Stimulated activated CD8-positive, alpha-beta memory T cell treated with anti-CD3 and anti-CD28 coated beads, Interleukin-12 subunit alpha, Interleukin-12 subunit beta, amount 100 ng/mL, for 1 hour (primary cell): ENCODE results near the gene PHACTR1.

ENCODE experiments used
- DNase-seq: peaks from one replicate; pipeline ENCODE4 v3.0.0-alpha.2; 2020; ENCODE audit warnings: low read depth

PHACTR1 gene

DNA sequence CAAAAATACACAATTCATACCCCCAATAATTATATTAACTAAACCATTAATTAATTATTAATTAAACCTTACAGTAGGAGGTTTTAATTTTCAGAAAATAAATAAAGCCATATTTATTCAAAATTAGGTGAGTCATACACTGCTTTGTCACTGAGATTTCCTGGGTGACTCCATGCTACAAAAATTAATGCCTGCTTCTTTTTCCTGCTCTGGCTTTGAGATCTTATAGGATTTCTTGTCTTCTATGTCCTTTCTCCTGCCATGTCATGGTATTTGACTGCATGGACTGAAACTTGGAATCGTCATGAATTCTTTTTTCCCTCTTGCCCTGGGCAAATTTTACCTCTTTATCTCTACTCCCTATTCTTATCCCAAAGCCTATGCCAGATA, 133.2 kb downstream of the PHACTR1 start:
- DNase-seq = no peak

DNA sequence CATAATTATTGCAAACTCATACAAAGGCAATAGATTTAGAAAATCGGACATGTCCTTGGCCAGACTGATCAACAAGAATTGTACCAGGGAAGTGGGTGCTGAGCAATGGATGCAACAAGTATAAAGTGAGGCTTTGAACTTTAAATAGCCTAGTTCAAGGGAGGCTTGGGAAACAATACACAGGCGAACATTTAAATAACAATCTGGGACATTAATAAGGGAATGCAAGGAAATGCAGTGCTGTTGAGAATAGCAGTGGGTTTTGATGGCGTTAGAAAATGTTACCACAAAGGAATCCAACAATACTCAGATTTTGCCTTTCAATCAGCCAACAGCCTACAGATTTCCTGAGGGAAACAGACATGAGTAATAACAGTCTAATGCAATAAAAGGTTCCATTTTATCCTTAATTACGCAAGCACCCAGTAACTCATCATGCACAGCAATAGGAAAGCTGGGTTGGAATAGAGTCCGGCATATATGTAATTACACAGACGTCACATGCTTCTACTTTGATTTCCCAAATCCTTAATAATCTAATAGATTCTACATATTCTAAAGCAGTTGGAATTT, 134.6 kb downstream of the PHACTR1 start:
- DNase-seq = no peak

DNA sequence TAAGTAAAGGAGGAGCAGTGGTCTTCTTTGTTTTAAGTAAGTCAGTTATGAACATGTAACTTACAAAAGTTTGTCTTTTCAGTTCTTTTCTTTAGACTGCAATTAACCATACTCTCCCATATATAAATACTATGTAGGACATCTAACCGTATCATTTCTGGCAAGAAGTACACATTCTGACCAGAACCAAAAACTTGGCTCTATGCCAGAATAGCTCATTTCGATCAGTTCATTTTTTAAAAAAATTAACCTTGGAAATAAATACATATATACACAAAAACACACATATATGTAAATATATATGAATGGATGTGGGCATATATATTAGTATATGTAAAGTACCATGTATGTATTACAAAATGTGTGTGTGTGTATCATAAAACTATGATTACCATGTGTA, 145.0 kb downstream of the PHACTR1 start:
- DNase-seq = no peak

DNA sequence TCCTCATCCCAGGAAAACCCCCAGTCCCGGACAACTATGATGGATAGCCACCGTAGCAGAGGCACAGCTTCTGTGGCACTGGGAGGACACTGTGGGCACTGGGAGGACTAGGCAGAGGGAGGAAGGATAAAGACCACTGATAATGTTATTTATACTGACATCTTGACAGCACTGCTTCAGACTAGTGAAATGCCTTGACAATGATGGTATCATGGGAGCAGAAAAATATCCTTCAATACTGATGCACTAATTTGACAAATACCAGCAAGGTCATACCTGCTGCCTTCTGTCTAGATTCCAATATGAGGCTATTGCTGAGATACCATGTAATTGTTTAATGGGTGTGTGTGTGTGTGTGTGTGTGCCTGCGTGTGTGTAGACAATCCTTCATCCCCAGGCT, 148.6 kb downstream of the PHACTR1 start:
- DNase-seq = no peak

DNA sequence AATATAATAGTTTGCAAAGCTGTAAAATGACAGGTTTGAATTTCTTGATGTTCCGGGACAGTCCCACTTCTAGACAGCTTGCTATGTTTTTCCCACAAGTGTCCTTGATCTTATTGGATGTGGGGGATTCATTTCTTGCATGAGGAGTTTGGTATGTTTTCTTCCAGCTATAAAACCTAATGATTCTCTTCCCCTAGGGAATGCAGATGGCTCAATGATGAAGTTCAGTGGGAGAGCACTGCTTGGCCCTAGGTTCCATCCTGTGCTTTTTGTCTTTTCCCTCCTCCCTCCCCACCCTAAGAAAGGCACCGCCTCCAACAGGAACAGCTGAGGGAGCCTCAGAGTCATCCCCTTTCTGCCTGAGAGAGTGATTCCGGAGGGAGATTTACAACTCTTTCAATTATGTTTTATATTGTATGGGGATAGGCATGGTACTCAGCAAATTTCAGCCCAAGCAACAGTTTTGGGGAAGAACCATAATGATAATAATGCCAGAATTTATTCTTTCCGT, 149.2 kb downstream of the PHACTR1 start:
- no peak for DNase-seq

DNA sequence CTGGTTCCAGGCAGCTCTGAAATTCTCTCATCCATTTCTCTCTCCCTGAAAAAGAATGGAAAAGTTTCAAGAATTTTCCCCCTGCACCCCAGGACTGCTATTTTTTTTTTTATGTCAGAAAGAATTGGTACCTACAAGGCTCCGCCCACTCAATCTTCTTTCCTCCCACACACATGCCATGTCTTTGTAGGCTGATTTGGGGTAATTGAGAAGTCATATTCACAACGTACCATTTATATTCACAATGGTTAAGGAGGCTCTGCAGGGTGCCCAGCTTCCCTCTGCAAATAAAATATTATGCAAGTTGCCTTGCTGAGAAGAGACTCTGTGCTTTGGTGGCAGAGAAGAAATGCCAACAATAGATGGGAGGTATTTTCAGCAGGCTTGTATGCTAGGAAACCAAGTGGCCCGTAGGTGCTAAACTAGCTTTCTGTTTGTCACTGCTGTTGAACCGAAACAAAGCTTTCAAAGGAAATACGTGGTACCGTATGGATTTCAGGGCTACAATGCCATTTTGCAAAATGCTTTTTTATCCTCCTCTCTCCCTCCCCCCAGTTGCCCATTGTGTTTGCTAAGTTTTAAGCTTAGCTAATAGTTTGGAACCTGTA, 150.0 kb downstream of the PHACTR1 start:
- DNase-seq = no peak

DNA sequence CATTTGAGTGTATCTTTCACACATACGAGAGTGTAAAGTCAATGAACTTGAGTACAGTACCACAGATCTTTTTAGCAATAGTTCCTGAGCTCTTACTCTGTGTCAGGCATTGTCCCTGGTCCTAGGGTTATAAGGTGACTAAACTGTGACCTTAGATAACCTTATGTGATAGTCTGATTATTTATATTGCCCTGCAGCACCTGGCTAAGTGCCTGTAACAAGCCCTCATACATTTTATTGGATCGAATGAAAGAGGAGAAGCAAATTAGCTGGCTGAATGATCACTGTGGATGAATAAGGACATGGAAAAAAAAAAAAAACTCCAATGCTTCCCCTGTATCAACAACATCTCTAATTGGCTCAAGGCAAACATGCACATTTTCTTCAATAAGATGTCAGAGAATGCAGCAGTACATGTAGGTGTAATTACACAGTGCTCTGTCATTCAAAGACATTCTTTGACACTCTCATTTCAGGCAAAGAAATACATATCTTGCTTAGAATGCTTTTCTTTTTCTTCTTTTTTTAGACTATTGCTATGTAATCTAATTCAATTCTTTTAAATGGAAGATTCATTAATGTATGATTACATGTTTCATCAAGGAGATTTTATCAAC, 153.4 kb downstream of the PHACTR1 start:
- DNase-seq = no peak

DNA sequence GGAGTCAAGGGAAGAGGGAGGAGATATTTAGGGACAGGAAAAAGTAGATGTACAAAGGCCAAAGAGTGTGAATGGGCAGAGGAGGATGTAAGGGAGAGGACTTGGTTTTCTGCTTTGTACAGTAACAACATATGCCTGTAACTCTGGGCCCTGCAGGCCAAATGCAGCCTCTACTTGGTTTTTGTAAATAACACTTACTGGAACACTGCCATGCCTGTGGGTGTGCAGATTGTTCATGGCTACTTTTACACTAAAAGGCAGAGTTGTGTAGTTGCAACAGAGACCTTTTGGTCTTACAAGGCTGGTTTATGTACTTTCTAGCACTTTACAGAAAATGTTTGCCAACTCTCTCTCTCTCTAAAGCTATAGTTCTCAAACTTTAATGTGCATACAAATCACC, 157.1 kb downstream of the PHACTR1 start:
- DNase-seq = no peak

DNA sequence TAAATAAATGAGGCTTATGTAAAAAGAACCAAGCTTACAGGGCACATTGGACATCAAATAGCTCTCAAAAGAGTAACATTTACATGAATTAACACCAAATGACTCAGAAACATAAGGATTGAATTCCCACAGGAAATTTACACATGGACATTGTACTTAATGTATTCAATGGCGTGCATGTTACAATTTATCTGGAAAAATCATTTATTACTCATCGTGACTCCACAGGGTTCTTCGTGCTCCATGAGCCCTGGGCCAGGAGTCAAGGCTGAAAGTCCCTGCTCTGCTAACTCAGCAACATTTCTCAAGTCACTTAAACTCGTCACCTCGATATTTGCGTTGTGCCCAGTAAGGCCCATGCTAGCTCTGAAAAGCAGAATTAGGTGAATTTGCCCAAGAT, 158.5 kb downstream of the PHACTR1 start:
- DNase-seq = no peak

DNA sequence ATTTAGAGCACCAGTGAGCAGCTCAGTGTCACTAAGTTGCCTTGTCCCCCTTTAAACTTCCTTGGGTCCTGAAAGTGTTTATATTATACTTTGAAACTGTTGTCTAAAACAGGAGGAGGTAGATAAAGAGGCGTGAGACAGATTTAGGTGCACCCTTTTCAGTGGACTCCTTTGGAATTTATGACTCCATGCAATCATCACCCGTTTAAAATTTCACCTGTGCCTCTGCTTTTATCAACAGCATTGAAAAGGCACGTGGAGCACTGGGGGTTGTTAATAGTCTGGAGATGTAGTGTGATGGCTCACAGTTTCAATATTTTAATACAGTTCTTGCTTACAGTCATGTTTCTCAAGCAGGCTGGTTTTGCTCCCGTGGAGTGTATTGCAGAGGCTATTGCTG, 162.2 kb downstream of the PHACTR1 start:
- DNase-seq = no peak

DNA sequence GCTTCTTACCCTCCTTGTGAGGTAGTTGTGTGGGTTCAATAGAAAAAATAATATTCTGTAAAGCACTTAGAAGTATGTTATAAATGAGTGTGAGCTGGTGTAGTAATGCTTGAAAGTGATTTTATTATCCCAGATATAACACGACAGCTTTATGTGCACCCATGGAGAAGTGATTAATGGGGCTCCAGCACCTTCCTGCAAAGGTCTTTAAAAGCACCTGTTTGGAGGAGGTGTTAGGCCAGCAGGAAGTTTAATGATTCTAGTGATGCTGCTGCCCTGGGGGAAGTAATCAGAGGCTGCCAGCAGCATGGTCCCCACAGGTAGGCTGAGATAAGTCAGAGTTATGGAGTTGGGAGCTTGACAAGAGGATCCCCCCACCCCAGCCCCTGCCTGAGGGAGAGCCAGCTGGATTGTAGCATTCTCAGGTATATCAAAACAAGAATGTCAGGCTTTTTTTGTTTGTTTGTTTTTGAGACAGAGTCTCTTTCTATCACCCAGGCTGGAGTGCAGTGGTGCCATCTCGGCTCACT, 166.3 kb downstream of the PHACTR1 start:
- no peak for DNase-seq

DNA sequence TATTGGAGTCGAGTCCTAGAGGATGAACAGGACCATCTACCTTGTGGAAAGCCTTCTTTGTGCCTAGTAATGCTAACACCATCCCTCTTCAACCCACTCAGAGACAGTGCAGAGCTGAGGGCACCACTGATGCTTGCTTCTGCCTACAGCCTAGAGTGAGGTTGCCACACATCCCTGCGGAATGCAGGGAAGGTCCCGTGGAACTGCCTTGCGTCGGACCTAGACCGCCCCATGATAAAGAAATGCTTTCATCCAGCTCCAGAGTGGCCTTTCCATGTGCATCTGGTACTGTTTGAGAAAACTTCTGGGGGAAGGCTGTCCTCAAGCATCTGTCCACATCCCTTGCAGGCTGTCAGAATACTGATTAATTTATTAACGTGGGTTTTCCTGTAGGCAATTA, 168.4 kb downstream of the PHACTR1 start:
- DNase-seq = no peak

DNA sequence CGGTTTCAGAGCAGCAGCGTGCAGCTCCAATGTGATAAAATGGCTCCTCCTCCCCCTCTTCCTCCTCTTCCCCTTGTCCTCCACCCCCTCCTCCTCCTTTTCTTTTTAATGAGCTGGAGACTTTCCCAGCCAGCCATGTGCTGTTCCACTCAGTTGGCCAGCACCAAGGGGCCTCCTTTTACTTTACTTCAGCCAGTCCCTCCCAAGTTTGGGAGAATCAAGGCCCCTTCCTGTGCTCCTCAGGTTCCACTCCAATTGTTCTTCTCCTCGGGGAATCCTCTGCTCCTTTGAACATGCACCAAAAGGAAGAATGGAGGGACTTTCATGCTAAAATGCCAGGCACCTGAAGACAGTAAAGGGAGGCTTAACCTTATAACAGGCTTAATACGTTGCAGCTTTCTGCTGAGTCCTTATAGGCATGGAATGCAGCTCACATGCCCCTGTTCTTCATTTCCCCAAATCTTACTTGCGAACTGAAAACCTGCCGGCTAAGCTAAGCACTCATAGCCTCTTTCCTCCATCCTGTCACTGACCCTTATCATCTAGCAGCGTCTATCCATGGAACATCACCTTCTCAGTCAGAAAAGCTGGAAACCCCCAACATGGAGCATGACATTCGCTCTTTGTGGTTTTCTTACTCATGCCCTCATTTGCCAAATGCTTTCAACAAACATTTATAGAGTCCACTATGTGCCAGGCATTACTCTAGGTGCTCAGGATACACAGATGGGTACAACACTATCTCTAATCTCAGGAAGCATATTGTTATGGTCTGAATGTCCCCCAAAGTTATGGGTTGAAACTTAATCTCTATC, 170.6 kb downstream of the PHACTR1 start:
- no peak for DNase-seq

DNA sequence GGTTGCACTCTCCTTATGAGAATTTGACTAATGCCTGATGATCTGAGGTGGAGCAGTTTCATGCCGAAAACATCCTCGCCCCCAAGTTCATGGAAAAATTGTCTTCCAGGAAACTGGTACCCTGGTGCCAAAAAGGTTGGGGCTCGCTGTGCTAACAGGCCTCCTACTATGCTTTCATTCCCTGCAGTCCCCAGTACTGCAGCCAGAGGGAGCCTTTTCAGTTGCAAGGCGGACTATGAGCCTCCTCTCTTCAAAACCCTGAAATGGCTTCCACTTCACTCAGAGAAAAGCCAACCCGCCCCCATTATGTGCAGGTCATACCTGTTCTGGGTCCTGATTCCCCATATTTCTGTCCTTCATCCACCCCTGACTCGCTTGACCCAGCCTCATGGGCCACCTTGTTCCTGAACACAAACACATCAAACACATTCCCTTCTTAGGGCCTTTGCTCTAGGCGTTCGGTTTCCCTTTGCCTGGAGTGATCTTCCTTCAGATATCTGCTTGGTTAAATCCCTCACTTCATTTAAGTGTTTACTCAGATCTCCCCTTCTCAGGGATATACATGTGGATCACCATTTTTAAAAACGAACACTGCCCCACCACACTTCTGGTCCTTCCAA, 173.7 kb downstream of the PHACTR1 start:
- no peak for DNase-seq

DNA sequence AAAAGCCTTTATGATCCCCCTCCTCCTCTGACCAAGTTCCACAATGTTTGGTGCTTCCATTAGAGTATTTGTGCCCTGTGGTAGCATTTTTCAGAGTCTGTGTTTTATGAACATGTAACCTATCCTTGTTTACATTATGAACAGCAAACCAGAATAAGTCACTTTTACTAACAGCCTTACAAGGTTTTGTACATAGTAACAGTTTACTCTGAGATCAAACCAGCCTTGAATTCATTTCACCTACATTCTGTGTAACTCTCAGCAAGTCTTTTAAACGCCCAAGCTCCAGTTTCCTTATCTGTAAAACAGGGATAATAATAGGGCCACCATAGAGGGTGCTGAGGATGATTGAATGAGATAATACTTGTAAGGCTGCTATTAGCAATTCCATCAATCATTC, 175.0 kb downstream of the PHACTR1 start:
- no peak for DNase-seq

DNA sequence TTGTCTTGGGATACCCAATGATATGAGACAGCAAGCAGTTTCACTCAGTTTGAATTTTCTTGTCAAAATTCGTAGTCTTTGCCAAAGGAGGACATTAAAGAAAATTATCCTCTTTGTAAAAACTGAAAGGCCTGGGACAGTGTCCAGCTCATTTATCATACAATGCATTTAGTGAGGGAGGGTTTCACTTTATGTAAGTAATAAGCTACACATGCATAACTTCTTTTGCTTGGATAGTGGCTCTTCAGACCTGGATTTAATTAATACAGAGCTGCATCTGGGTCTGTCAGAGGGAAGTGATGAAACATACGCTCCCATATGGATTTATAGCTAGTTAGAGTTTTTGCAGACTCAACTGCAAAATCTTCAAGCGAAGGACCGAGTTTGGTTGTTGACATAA, 175.6 kb downstream of the PHACTR1 start:
- DNase-seq = no peak

DNA sequence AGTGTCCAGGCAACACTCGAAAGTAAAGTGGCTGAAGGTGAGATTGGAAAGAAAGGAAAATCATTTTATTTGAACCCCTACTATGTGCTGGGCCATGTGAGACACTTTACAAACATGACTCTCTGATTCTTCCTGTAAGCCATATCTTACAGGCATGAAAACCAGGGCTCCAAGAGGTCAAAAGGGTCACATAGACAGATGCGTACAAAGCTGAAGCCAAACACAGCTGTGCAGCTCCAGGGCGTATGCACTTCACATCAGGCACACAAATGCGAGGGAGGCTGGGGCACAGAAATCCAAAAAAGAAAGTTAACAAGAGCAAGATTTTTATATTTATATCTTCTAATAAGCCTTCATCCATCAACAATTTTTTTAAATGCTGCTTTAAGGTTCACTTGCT, 176.5 kb downstream of the PHACTR1 start:
- DNase-seq = no peak

DNA sequence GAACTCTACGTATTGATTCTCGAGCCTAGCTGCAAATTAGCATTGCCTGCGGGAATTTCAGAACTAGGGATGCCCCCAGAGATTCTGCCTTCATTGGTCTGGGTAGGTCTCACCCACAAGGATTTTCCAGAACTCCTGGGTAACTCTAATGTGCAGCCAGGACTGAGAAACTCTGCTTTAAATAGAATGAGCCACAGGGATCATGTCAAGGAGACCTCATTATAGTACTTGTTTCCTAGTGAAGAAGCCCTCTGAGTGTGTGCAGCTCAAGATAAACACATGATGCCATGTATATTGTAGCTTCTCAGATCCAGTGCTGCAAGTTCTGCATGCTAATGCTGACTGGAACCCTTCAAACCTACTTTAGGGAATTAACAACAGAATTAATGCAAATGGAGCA, 179.2 kb downstream of the PHACTR1 start:
- no peak for DNase-seq

DNA sequence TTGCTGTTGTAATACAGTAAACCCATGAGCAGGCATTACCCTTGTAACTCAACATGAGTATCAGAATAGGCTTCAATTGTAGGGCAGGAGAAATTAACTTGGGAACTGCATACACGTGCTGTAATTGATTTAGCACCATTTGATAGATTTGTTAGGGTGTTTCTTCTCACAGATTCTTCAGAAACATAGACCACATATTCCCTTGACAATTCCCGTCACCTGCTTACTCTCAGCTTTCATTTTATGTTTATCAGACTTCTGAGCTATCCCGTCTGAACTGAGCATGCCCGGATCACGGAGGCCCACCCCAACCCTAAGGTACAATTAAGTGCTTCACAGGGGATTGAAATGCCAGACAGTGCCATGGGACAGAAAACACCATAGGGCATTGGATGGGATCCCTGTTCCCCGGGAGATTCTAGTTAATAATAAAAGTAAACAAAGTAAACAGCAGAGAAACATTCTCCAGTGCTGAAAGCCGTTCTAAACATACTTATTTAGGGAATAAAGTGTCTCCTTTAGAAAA, 179.7 kb downstream of the PHACTR1 start:
- no peak for DNase-seq

DNA sequence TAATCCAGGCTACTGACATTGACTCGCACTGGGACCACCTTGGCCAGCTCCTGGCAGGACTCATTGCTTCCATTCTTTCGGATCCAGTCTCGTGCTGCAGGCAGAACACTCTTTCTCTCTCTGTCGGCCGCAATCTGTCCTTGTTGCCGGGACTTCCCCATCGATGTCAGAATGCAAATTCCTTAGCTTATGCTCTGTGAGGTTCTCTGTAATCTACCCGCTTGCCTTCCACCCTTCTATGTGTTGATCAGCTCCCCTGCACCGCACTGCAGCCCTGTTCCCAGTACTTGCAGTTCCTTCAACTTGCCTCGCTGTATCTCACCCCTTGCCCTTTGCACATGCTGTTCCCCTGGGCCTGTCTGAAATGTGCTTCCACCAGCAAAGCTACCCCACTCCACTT, 182.0 kb downstream of the PHACTR1 start:
- no peak for DNase-seq

DNA sequence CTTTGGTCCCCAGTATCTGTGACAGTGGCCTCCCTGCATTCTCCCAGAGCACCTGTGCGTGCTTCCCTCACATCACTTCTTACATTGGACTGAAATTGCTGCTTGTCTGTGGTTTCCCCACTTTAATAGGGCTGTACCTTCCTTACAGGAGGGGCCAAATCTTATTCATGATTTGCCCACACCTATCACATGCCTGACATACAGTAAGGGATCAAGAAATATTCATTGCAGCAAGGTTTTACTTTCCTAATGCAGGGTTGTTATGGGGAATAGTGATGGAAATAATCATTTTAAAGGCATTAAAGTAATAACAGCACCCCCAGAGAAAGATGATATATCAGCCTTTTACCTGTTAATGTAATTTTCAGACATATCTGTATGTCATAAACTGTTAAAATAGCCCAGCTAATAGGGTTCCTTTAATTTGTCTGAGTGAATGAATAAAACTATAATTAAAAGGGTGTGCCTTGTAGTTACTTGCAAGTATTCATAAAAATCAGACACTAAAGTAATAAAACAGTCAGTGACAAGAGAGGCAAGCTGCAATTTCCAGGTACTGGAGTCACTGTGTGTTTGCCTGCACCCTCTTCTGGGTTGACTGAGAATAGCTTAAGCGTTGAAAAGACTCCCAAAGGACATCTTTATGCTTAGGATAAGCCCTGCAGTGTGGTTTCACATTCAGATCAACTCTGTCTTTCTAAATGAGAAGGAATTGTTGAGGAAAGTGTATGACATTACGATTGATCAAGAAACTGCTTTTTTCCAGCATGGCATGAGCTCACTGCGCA, 182.7 kb downstream of the PHACTR1 start:
- DNase-seq = no peak
